Esophagus muscularis mucosa (tissue), 4 donors: ENCODE results near the gene SOX5.

Experiments used
- CTCF ChIP-seq, 3 experiments: fragments of 200-600 bp in 2 of 3; fragments of 450-650 bp in 1 of 3; sonication (generic) in 2 of 3; IDR thresholded peaks; one replicate each; pipeline ENCODE4 v1.5.1; 2017 to 2019; ENCODE audit warnings: antibody characterized with exemption in 3 of 3, mild to moderate bottlenecking in 2 of 3, moderate library complexity in 1 of 3
- EP300 ChIP-seq: sonication (generic); formaldehyde crosslinking; IDR thresholded peaks from one replicate; pipeline ENCODE4 v1.6.1; 2017; ENCODE audit warnings: antibody characterized with exemption
- POLR2A ChIP-seq: fragments of 450-650 bp; IDR thresholded peaks from one replicate; pipeline ENCODE4 v1.6.1; 2017; ENCODE audit warnings: antibody characterized with exemption, moderate library complexity, mild to moderate bottlenecking, low read depth
- POLR2AphosphoS5 ChIP-seq, 2 donors: sonication (generic); formaldehyde crosslinking; IDR thresholded peaks; one replicate each; pipeline ENCODE4 v1.6.1; 2017; ENCODE audit warnings: antibody characterized with exemption in 2 of 2

DNA sequence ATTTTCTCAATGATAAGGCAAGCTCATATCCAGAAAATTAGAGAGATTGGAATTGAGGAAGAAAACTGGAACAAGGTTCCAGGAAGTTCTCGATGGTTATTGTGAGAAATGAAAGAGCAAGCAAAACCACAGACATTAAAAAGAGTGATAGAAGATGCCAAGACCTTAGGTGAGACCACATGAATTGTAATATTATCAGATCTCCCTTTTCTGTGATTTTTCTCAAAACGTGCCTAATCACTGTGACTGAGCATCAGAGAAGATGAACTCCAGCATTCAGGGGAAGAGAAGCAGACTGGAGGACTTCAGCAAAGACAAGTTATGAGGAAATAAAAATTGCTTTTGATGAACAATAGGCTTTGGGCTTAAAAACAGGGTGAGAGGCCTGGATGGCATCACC, 278.8 kb downstream of the SOX5 start:
- no peak for TF ChIP-seq CTCF (IDR thresholded peaks at IDR 0.05)
- TF ChIP-seq EP300 = no peak
- TF ChIP-seq POLR2A = no peak
- no peak for TF ChIP-seq POLR2AphosphoS5 (IDR thresholded peaks at IDR 0.05)
